ENCODE data around the gene TMEM131L.

TMEM131L gene

DNA sequence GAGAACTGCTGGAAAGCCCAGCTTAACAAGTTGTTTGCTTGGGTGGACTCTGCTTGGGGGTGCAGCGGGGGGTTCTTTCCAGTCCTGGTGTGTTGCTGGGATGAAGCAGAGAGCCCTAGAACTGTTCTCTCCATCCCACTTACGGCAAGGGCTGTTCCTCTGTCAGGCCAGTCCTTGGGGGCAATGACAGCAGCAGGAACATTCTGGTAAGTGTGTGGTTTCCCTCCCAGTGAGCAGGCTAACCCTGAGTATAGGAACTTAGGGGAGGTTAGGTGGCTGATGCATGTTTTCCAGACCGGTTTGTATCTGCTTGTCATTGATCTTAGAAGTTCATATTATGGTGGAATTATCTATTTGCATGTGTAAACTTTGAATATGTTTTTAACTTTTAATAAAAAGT, 171.0 kb downstream of the TMEM131L start:
- DNase-seq (ENCODE audit: extremely low spot score, insufficient read length, low read depth) = no peak
- FAIRE-seq = no peak

DNA sequence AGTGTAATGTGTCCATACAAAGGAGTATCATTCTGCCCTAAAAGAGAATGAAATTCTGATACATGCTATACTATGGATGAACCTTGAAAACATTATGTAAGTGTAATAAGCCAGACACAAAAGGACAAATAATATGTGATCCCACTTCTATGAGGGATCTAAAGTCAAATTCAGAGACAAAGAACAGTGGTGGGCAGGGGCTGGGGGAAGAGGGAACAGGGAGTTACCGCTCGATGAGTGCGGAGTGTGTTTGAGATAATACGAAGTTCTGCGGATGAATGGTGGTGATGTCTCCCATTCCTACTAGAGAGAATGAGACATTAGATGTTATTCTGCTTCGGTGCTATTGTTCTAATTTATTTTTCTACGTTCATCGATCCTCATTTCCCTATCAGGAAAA, 171.9 kb downstream of the TMEM131L start:
- no peak for DNase-seq (ENCODE audit: extremely low spot score, insufficient read length, low read depth)
- no peak for FAIRE-seq

DNA sequence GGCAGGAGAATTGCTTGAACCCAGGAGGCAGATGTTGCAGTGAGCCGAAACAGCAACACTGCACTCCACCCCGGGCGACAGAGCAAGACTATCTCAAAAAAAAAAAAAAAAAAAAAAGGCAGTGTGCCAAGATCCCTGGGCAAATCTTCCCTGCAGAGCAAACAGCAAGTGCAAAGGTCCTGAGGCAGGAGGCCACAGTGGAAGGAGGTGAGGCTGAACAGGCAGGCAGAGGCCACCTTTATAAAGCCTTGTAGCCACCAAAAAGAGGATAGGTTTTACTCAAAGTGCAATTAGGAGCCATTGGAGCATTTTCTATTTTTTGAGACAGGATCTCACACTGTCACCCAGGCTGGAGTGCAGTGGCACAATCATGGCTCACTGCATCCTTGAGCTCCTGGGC, 172.8 kb downstream of the TMEM131L start:
- no peak for FAIRE-seq
- no peak for DNase-seq (ENCODE audit: extremely low spot score, insufficient read length, low read depth)

DNA sequence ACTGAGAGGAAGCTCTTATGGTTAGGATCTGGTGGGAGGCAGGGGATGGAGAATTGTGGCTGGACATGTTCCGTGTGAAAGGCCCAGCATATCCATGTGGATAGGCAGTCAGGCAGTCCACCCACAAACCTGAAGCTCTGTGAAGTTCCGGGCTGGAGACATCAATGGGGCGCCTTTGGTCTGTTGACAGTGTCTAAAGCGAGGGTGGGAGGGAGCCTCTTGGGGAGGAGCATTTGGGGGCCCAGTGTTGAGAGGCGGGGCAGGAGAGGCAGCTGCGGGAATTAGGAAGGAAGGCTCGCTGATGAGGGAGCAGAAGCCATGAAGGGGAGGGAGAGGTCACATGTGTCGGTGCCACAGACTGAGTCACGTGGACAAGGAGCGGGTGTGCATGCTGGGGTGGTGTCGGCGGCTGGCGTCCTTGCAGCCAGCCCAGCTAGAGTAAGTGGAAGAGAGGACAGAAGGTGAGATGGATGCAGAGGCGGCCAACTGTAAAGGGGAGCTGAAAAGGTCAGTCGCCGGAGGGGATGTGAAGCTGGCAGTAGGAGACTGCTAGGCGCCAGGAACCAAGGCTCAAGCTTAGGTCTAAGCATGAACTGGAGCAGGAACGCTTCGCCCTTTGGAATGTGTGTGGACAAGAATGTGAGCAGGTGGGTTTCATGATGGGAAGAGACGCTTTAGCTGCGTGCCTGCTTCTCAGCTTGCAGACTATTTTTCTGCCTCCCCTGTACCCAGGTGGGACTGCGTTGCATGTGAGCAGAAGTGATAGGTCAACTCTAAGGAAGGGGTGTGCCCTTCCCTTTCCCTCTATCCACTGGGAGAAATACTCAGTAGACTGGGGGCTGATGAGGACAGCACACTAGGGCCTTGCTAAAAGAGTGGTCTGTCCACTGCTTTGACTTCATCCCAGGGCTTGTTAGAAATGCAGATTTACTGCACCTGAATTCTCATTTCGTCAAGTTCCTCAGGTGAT, 174.0 kb downstream of the TMEM131L start:
- no peak for FAIRE-seq
- DNase-seq (ENCODE audit: extremely low spot score, insufficient read length, low read depth) = no peak

DNA sequence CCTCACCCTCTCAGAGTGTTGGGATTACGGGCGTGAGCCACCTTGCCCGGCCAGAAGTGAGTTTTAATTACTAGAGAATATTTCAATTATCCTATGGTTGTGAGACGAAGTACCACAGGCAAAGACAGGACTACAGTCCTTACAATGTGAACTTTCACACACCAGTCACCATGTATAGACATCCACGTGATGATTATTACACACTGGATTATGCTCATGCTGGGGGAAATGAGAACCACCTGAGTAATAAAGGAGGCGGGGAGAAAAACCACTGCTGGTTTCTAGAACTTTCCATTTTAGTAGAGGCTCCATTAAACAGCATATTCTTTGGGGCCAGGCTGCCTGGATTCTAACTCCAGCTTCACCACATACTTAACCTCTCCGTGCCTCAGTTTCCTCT, 175.4 kb downstream of the TMEM131L start:
- DNase-seq (ENCODE audit: extremely low spot score, insufficient read length, low read depth) (no peak), FAIRE-seq (no peak)

DNA sequence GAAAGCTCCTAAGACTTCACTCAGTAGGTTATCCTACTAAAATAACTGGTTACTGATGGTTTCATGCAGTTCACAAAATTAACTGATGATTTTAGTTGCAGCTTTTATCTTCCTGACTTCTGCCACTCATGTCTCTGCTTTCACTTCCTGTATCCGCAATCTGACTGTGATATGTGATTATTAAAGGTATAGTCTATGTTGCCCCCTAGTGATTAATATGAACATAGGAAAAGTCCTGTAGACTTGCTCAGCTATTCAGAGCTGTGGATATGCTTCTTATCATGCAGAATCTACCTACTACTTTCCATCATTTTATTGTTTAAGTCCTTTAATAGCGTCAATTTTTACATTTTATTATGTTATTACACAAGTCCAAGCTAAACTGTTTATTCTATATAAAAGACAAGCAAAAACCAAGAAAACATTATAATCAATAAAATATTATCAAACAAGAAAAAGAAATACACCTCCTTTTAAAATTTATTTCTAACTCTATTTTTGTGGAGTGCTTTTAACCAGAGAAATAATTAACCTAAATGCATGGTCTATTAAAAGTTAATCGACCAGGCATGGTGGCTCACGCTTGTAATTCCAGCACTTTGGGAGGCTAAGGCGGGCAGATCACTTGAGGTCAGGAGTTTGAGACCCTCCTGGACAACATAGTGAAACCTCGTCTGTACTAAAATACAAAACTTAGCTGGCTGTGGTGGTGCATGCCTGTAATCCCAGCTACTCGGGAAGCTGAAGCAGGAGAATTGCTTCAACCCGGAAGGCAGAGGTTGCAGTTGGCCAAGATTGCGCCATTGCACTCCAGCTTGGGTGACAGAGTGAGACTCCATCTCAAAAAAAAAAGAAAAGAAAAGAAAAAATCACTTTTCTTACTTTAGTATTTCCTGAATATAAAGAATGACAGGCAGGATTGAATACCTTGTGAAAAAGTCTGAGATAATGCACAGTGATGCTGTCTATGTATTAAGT, 177.5 kb downstream of the TMEM131L start:
- peak; percentile 54 for DNase-seq (ENCODE audit: extremely low spot score, insufficient read length, low read depth)
- peak; percentile 91 for FAIRE-seq

DNA sequence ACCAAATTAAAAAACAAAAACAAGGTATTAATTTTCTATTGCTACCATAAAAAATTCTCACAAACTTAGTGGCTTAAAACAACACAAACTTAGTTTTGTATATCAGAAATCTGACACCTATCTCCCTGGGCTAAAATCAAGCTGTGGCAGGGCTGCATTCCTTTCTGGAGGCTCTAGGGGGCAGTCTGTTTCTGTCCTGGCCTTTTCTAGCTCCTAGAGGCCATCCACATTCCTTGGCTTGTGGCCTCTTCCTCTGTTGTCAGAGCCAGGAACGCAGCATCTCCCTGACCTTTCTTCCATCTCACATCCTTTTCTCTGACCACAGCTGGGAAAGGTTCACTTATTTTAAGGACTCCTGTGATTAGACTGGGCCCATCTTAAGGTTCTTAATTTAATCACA, 179.0 kb downstream of the TMEM131L start:
- DNase-seq (ENCODE audit: extremely low spot score, insufficient read length, low read depth) = no peak
- no peak for FAIRE-seq

DNA sequence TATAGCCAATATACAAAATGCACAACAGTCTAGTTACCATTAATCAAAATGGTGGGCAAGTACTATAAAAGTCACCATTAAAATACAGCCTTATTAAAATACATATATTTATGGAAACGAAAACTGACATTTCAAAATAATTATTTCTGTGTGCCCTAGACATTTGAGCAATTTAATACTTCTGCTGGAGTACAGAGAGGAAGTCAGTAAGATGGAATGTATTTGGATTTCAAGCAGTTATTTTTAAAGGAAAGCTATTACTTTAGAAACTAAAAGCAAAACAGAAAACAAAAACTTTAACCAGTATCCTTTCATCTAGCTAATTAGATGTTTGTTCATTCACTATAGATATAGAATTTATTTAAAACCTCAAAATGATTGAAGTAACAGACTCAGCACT, 180.1 kb downstream of the TMEM131L start:
- no peak for DNase-seq (ENCODE audit: extremely low spot score, insufficient read length, low read depth)
- FAIRE-seq = no peak

DNA sequence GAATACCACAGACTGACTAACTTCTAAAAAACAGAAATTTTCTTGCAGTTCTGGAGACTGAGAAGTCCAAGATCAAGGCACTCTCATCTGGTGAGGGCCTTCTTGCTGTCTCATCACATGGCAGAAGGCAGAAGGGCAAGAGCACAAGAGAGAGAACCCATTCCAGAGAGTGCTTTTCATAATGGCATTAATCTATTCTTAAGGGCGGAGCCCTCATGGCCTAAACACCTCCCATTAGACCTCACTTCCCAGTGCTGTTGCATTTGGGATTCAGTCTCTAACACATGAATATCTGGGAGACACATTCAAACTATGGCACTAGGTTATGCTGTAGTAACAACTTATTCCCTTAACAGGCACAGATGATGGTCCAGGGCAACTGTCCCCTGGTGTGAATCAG, 180.8 kb downstream of the TMEM131L start:
- no peak for DNase-seq (ENCODE audit: extremely low spot score, insufficient read length, low read depth)
- no peak for FAIRE-seq

DNA sequence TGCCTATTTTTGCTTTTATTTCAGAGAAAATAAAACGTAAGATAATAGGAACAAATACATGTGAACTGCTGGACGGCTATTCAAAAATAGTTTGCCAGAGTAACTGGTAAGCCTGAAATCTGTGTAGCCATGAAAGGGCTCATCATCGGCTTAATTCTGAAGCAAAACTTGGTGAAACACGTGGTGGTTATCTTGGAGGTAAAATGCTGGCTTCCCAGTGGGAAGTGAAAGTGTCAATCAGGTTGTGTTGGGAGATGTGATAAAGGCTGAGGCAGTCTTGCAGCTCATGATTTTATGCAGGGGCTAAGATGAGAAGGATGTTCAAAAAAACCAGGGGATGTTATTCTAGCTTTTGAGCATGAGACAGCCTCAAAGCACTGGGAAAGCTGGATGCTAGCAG, 181.8 kb downstream of the TMEM131L start:
- DNase-seq (ENCODE audit: extremely low spot score, insufficient read length, low read depth) (no peak), FAIRE-seq (no peak)

DNA sequence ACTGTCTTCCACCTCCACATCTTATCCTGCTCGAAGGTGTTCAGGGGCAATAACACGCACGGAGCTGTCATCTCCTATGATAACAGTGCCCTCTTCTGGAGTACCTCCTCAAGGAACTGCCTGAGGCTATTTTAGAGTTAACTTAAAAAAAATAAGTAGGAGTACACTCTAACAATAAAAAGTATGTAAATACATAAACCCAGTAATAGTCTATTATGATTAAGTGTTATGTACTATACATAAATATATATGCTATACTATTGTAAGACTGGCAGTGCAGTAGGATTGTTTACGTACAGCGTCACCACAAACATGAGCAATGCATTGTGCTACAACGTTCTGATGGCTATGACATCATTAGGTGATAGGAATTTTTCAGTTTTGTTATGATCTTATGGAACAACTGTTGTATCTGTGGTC, 183.4 kb downstream of the TMEM131L start:
- DNase-seq (ENCODE audit: extremely low spot score, insufficient read length, low read depth) = no peak
- FAIRE-seq = no peak

DNA sequence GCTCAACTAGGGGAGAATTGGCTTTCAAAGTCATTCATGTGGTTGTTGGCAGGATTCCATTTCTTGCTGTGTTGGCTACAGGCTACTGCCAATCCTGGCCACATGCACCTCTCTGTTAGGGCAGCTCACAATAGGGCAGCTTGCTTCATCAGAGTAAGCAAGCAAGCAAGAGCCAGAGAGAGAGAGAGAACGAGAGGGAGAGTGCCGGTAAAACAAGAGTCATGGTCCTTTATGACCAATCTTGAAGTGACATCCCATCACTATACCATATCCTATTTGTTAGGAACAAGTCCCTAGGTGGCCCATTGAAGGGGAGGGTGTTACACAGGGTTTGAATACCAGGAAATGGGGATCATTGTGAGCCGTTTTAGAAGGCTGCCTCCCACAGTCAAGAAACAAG, 185.0 kb downstream of the TMEM131L start:
- DNase-seq (ENCODE audit: extremely low spot score, insufficient read length, low read depth) (no peak), FAIRE-seq (no peak)

DNA sequence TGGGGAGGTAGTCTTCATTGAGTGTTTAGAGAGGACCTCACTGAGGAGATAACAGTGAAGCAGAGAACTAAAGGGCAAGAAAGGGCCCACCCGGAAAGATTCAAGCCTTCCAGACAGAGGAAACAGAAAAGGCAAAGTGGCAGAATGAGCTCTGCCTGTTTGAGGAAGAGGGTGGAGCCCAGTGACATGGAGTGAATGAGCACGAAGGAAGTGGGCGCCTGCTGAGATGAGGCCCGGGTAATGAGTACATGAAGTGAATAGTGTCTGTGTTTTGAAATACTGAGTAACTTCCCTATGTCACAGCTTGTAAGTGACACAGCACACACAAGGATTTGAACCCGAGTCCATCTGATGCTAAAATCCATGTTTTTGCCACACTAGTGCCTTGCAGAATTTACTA, 185.4 kb downstream of the TMEM131L start:
- DNase-seq (ENCODE audit: extremely low spot score, insufficient read length, low read depth) (no peak), FAIRE-seq (peak; percentile 41)

DNA sequence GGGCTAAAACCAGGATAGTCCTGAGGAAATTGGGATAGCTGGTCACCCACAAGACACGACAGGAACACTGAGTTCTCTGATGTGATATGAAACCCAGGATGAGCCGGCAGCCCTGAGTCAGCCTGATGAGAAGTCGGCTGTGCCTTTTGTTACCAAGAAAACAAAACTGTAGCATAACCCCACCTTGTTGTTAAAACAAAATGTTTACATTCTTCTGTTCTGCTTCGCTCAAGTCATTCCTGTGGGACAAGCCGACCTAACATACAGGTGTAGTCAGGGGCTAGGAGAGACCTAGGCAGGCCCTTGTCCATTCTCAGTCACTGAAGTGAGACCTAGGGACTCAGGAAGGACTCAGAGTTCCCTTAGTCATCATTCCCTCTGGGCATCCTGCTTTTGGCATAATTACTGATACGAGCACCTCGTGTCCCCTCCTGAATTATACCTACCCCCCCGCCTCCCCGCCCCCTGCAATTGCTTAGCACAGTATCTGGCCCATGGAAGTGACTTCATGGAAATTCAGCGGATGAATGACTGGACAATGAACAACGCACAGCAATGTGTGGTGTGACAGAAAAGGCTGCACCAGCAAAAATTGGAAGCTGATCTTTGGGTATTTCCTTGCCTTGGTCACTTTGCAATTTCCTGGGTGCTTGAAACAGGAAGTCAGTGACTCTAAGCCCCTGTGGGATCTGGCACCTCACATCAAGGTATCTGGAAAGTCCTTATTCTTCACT, 186.1 kb downstream of the TMEM131L start:
- no peak for FAIRE-seq
- no peak for DNase-seq (ENCODE audit: extremely low spot score, insufficient read length, low read depth)

DNA sequence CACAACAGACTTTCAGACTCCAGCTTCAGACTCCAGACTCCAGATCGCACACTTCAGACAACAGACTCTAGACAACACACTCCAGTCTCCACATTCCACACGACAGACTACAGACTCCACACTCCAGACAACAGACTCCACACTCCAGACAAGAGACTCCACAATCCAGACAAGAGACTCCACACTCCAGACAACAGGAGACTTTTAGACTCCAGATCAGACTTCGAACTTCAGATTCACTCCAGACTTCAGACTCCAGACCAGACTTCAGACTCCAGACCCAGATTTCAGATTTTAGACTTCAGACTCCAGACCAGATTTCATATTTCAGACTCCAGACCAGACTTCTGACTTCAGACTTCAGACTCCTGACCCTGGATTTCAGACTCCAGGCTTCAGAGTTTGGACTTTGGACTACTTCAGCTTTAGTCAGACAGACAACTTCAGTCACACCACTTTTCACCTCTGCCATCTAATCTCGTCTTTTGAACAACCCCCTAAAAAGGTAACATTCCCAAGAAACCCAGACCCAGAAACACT, 188.9 kb downstream of the TMEM131L start:
- no peak for DNase-seq (ENCODE audit: extremely low spot score, insufficient read length, low read depth)
- FAIRE-seq = no peak

DNA sequence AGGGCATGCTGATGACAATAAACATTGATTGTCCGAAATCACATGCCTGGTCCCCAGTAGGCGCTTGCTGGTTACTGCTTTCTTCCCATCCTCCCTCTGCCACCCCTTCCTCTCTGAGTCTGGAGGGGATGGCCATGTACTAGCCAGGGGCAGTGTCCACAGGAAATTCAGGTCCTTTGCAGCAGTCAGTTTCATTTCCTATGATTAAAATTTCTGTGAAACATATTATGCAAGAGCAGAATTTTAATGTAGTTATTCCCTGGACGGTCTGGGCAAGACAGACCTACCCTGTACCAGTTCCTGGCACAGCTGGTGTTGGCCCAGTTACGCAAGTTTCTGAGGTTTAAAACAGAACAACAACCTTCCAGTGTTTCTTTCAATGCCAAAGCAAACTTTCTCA, 189.8 kb downstream of the TMEM131L start:
- DNase-seq (ENCODE audit: extremely low spot score, insufficient read length, low read depth) (no peak), FAIRE-seq (no peak)

DNA sequence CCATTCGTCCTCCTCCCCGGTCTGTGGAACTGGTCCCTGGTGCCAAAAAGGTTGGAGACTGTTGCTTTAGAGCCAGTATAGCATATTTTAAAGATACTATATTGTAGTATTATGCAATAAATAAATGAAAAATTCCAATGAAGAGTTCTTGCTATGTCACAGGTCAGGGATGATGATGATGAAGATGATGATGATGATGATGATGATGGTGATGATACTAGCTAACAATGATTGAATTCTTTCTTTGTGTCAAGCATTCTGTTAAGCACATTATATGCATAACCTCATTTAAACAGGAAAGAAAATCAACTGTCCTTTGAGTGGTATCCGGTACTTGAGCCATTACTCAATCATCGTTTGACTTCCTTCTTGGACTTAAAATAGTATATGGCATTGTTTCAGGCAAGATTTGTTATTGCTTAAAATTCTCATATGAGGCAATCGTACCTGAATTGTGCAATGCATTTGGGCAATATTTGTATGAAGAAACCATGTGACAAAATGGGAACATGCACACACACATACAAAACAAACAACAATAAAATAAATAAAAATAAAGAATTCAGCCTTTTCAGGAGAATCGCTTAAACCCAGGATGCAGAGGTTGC, 195.2 kb downstream of the TMEM131L start:
- no peak for FAIRE-seq
- DNase-seq (ENCODE audit: extremely low spot score, insufficient read length, low read depth) = no peak

DNA sequence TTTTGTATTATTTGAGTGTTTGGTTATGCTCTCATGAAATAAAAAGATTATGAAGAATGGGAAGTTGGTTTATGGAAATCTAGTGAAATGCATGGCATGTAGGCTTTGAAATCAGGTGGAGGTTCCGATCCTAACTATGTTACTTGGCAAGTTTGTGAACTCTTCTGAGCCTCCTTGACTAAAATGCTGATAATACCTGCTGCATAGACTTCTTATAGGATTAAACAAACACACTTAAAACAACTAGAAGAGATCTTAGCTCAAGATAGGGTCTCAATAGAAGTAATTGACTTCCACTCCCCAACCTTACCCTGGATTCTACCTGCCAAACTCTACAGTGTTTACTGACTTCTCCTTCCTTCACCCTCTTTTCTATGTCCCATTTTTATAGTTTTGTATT, 195.7 kb downstream of the TMEM131L start:
- DNase-seq (ENCODE audit: extremely low spot score, insufficient read length, low read depth) (no peak), FAIRE-seq (no peak)

DNA sequence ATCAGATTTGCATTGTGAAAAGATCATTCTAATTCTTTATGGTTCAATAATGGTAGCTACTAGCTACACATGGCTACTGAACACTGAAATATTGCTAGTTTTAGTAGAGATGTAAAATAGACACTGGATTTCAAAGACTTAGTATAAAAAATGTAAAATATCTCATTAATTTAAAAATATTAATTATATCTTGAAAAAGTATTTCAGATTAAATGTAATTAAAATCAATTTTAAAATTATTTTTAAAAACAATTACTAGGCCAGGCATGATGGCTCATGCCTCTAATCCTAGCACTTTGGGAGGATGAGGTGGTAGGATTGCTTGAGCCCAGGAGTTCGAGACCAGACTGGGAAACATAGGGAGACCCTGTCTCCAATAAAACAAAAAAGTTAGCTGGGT, 197.5 kb downstream of the TMEM131L start:
- FAIRE-seq = no peak
- no peak for DNase-seq (ENCODE audit: extremely low spot score, insufficient read length, low read depth)
